Central memory CD8-positive, alpha-beta T cell (primary cell): Measurements from ENCODE around the gene RASGRF2.

ENCODE experiments used
- ATAC-seq: fragments of 150-1000 bp; cut with Tn5 transposase; replicated peaks from 2 replicates; pipeline ENCODE4 v1.10.0; 2022; ENCODE audit warnings: mild to moderate bottlenecking, moderate FRiP score, moderate number of reproducible peaks; ENCODE audit not compliant: poor library complexity, severe bottlenecking; ENCODE audit errors: extremely low read depth
- DNase-seq, 2 donors: peaks; one replicate each; pipeline ENCODE4 v3.0.0; 2021; ENCODE audit warnings: low spot score in 2 of 2
- H3K27ac Mint-ChIP-seq: one replicate; pipeline ENCODE4 v1.8.0; 2022; ENCODE audit warnings: low read depth, mild to moderate bottlenecking, moderate library complexity, mixed read lengths
- H3K27me3 Mint-ChIP-seq: one replicate; pipeline ENCODE4 v1.8.0; 2022; ENCODE audit warnings: mixed read lengths
- H3K36me3 Mint-ChIP-seq: one replicate; pipeline ENCODE4 v1.8.0; 2022; ENCODE audit warnings: mild to moderate bottlenecking, moderate library complexity, mixed read lengths; ENCODE audit not compliant: insufficient read depth
- H3K4me1 Mint-ChIP-seq: one replicate; pipeline ENCODE4 v1.8.0; 2022; ENCODE audit warnings: mixed read lengths
- H3K4me3 Mint-ChIP-seq: one replicate; pipeline ENCODE4 v1.8.0; 2022; ENCODE audit warnings: mild to moderate bottlenecking, moderate library complexity, mixed read lengths
- H3K9me3 Mint-ChIP-seq: one replicate; pipeline ENCODE4 v1.8.0; 2022; ENCODE audit warnings: mixed read lengths

Gene RASGRF2

GRCh38 chr5:81226949-81227348 lies 266.8 kb downstream of the RASGRF2 start:
- DNase-seq (no peak), ATAC-seq (no peak)
- Mint-ChIP-seq H3K4me3 (no peak overlapping the region), H3K27me3 (no peaks in the 10 kb centered on the region), H3K9me3 (no peaks in the 10 kb centered on the region), H3K36me3 (peaks cover 6% of the 10 kb centered on the region), H3K4me1 (no peaks in the 10 kb centered on the region), H3K27ac (no peak overlapping the region)

GRCh38 chr5:81228084-81228483 lies 267.9 kb downstream of the RASGRF2 start:
- H3K4me3 Mint-ChIP-seq: no peak overlapping the region
- peaks cover 6% of the 10 kb centered on the region for H3K36me3 Mint-ChIP-seq
- ATAC-seq (no peak), DNase-seq (no peak)
- no peaks in the 10 kb centered on the region for H3K27me3 Mint-ChIP-seq
- H3K9me3 Mint-ChIP-seq: no peaks in the 10 kb centered on the region
- no peak overlapping the region for H3K27ac Mint-ChIP-seq
- H3K4me1 Mint-ChIP-seq: no peaks in the 10 kb centered on the region

- no peaks in the 10 kb centered on the region for H3K27me3 Mint-ChIP-seq
- peaks cover 4% of the 10 kb centered on the region for H3K36me3 Mint-ChIP-seq
- H3K27ac Mint-ChIP-seq: no peak overlapping the region
- DNase-seq (no peak), ATAC-seq (no peak)
- H3K9me3 Mint-ChIP-seq: no peaks in the 10 kb centered on the region
- H3K4me1 Mint-ChIP-seq: peaks cover 5% of the 10 kb centered on the region
- no peak overlapping the region for H3K4me3 Mint-ChIP-seq
Measured at GRCh38 chr5:81230416-81230815, 270.3 kb downstream of the RASGRF2 start.

GRCh38 chr5:81232464-81233079 lies 272.4 kb downstream of the RASGRF2 start:
- Mint-ChIP-seq H3K4me1 (peaks cover 5% of the 10 kb centered on the region), H3K27ac (no peak overlapping the region), H3K9me3 (no peaks in the 10 kb centered on the region), H3K36me3 (no peaks in the 10 kb centered on the region), H3K27me3 (no peaks in the 10 kb centered on the region), H3K4me3 (no peak overlapping the region)
- no peak for ATAC-seq
- DNase-seq: no peak

- Mint-ChIP-seq H3K4me1 (peaks cover 5% of the 10 kb centered on the region), H3K36me3 (no peaks in the 10 kb centered on the region), H3K4me3 (no peak within 1 kb of the TSS), H3K27me3 (no peaks in the 10 kb centered on the region), H3K9me3 (no peaks in the 10 kb centered on the region), H3K27ac (no peak within 1 kb of the TSS)
- DNase-seq (no peak), ATAC-seq (no peak)
Measured at GRCh38 chr5:81233080-81233634, 273.0 kb downstream of the RASGRF2 start, which contains the start of gene CKMT2. TSS of gene CKMT2 (plus strand) at chr5:81233322. CDS start at chr5:81251133, 17,811 bp downstream.

GRCh38 chr5:81234299-81234698 lies 274.1 kb downstream of the RASGRF2 start:
- H3K27me3 Mint-ChIP-seq: no peaks in the 10 kb centered on the region
- DNase-seq (no peak), ATAC-seq (no peak)
- no peak overlapping the region for H3K4me3 Mint-ChIP-seq
- H3K4me1 Mint-ChIP-seq: peaks cover 5% of the 10 kb centered on the region
- no peak overlapping the region for H3K27ac Mint-ChIP-seq
- H3K36me3 Mint-ChIP-seq: no peaks in the 10 kb centered on the region
- no peaks in the 10 kb centered on the region for H3K9me3 Mint-ChIP-seq

GRCh38 chr5:81234801-81235200 lies 274.6 kb downstream of the RASGRF2 start:
- no peaks in the 10 kb centered on the region for H3K27me3 Mint-ChIP-seq
- H3K4me3 Mint-ChIP-seq: no peak overlapping the region
- no peaks in the 10 kb centered on the region for H3K36me3 Mint-ChIP-seq
- no peak overlapping the region for H3K27ac Mint-ChIP-seq
- DNase-seq (no peak), ATAC-seq (no peak)
- no peaks in the 10 kb centered on the region for H3K9me3 Mint-ChIP-seq
- H3K4me1 Mint-ChIP-seq: peaks cover 5% of the 10 kb centered on the region

GRCh38 chr5:81235287-81236072 lies 275.3 kb downstream of the RASGRF2 start:
- no peak for ATAC-seq

GRCh38 chr5:81238460-81238859 lies 278.3 kb downstream of the RASGRF2 start:
- DNase-seq (no peak), ATAC-seq (no peak)
- no peak overlapping the region for H3K4me3 Mint-ChIP-seq
- H3K27me3 Mint-ChIP-seq: no peaks in the 10 kb centered on the region
- H3K4me1 Mint-ChIP-seq: peaks cover 5% of the 10 kb centered on the region
- no peaks in the 10 kb centered on the region for H3K9me3 Mint-ChIP-seq
- no peak overlapping the region for H3K27ac Mint-ChIP-seq
- no peaks in the 10 kb centered on the region for H3K36me3 Mint-ChIP-seq

More at GRCh38 chr5:81235287-81236072, 275.3 kb downstream of the RASGRF2 start:
- H3K9me3 Mint-ChIP-seq: no peaks in the 10 kb centered on the region
- no peaks in the 10 kb centered on the region for H3K36me3 Mint-ChIP-seq
- H3K4me1 Mint-ChIP-seq: peaks cover 5% of the 10 kb centered on the region
- no peak overlapping the region for H3K27ac Mint-ChIP-seq
- H3K4me3 Mint-ChIP-seq: no peak overlapping the region
- DNase-seq: no peak
- H3K27me3 Mint-ChIP-seq: no peaks in the 10 kb centered on the region

GRCh38 chr5:81239613-81240012 lies 279.4 kb downstream of the RASGRF2 start:
- no peaks in the 10 kb centered on the region for H3K9me3 Mint-ChIP-seq

GRCh38 chr5:81241001-81241400 lies 280.8 kb downstream of the RASGRF2 start:
- DNase-seq: no peak
- H3K27ac Mint-ChIP-seq: no peak overlapping the region
- no peaks in the 10 kb centered on the region for H3K36me3 Mint-ChIP-seq
- H3K4me3 Mint-ChIP-seq: no peak overlapping the region
- ATAC-seq: no peak
- no peaks in the 10 kb centered on the region for H3K9me3 Mint-ChIP-seq
- no peaks in the 10 kb centered on the region for H3K27me3 Mint-ChIP-seq
- H3K4me1 Mint-ChIP-seq: no peaks in the 10 kb centered on the region

More at GRCh38 chr5:81239613-81240012, 279.4 kb downstream of the RASGRF2 start:
- Mint-ChIP-seq H3K4me1 (no peaks in the 10 kb centered on the region), H3K27ac (no peak overlapping the region), H3K36me3 (no peaks in the 10 kb centered on the region), H3K4me3 (no peak overlapping the region), H3K27me3 (no peaks in the 10 kb centered on the region)
- DNase-seq (no peak), ATAC-seq (no peak)

GRCh38 chr5:81241961-81242648 lies 281.9 kb downstream of the RASGRF2 start:
- Mint-ChIP-seq H3K36me3 (no peaks in the 10 kb centered on the region), H3K27ac (no peak overlapping the region), H3K4me1 (no peaks in the 10 kb centered on the region), H3K27me3 (no peaks in the 10 kb centered on the region), H3K9me3 (no peaks in the 10 kb centered on the region), H3K4me3 (no peak overlapping the region)
- DNase-seq: no peak
- ATAC-seq: no peak
